ENCODE measurements around the gene GRID1.

DNA sequence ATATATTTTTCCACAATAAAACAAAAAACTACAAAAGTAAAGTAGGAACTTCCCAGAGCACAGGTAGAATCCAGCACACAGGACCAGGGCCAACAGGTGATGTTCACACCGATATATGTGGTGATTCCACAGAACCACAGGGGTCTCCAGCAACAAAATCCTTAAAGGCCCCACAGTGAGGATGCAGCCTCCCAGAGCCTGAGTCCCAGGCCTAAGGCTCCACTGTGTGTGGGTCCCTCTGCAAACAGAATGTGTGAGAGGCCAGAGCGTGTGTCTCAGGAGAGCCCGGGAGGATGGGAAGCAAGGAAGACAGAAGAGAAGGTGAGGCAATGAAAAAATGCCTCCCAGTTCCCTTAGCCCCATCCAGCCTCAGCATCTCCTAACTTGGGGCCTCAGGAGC is 173.9 kb downstream of the GRID1 start:
- TF ChIP-seq, protein P1, sequence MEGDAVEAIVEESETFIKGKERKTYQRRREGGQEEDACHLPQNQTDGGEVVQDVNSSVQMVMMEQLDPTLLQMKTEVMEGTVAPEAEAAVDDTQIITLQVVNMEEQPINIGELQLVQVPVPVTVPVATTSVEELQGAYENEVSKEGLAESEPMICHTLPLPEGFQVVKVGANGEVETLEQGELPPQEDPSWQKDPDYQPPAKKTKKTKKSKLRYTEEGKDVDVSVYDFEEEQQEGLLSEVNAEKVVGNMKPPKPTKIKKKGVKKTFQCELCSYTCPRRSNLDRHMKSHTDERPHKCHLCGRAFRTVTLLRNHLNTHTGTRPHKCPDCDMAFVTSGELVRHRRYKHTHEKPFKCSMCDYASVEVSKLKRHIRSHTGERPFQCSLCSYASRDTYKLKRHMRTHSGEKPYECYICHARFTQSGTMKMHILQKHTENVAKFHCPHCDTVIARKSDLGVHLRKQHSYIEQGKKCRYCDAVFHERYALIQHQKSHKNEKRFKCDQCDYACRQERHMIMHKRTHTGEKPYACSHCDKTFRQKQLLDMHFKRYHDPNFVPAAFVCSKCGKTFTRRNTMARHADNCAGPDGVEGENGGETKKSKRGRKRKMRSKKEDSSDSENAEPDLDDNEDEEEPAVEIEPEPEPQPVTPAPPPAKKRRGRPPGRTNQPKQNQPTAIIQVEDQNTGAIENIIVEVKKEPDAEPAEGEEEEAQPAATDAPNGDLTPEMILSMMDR (optimal IDR thresholded peaks at IDR 0.05 in 1 of 3, IDR thresholded peaks at IDR 0.05 in 1 of 3, conservative IDR thresholded peaks at IDR 0.05 in 1 of 3; ENCODE audit: extremely low read depth in 1 of 3, insufficient read depth in 2 of 3, low read length in 3 of 3) = no peak
- no peak for TF ChIP-seq EZH2 (IDR thresholded peaks at IDR 0.05; ENCODE audit: low read length)
